BJ (cell line): ENCODE results near the gene ANKRD55. TPM values are rescaled to one million over a fixed set of nuclear protein-coding genes. Genes with fewer than 3 reads are reported as not detected.
"Not testable (repeated sequence)": the region's sequence is repeated elsewhere in the genome, so short reads cannot be mapped to it uniquely, and the experiment has no call there.

Experiments used
- CTCF ChIA-PET: fragments of 350-600 bp; formaldehyde crosslinking; extraction: SDS; loops from one replicate; lab custom pipeline; 2021; ENCODE audit warnings: antibody characterized with exemption, inconsistent platforms; lab: Yijun Ruan, JAX
- POLR2A ChIA-PET: fragments of 300-600 bp; sonication (Branson Sonifier 250); formaldehyde crosslinking; extraction: SDS; loops from one replicate; lab custom pipeline; 2021; ENCODE audit warnings: antibody characterized with exemption; lab: Charles Lee
- DNase-seq: peaks from one replicate; pipeline ENCODE4 v3.0.0-alpha.2; 2011; ENCODE audit warnings: low read depth
- H3K27me3 ChIP-seq: 2 replicates; pipeline ENCODE4 v1.6.0; 2011; ENCODE audit warnings: low read length; ENCODE audit not compliant: control insufficient read depth, insufficient read depth
- H3K36me3 ChIP-seq: 2 replicates; pipeline ENCODE4 v1.5.1; 2011; ENCODE audit warnings: low read length; ENCODE audit not compliant: control insufficient read depth, insufficient read depth
- H3K4me3 ChIP-seq: 2 replicates; pipeline ENCODE4 v1.5.1; 2011; ENCODE audit warnings: low read depth, mild to moderate bottlenecking, control low read depth, low read length
- polyA plus RNA-seq: library from polyadenylated mRNA; depleted of rRNA; stranded (reverse); fragments of >200 nt; gene quantifications from 2 replicates; pipeline ENCODE4 v1.2.3, GENCODE V29; 2011
- TF ChIP-seq, protein P1 (sequence below): IDR thresholded peaks from 2 replicates; pipeline ENCODE4 v1.5.1; 2011; ENCODE audit warnings: low read depth, mild to moderate bottlenecking, control low read depth, inconsistent platforms, low read length, moderate library complexity; ENCODE audit not compliant: insufficient read depth

Gene ANKRD55
- polyA plus RNA-seq, 1 experiment: not detected

DNA sequence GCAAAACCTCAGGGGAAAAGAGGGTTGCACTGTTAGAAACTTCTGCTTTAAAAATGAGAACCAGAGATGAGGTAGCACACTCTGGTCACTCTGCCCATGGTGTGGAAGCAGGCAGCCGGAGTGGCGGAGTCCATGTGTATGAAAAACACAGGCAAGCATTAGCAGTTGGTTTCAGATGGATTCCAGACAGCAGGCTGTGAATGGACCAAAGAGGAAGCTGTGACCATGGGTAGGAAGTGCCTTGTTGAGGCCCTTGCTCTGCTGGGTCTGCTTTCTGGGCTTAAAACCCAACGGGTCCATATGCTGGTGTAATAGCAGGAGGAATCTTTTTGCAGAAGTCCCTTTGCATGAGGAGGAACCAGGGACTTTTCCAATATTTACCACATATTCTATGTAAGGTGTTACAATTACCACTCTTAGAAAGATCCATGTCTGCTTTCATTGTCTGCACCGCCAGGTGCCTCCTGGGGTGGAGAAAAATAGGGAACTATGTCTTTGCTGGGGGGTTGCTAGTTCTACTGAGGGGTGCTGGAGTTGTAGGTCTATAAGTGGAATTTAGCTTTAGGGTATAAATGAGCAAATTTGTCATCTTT lies 77.0 kb downstream of the ANKRD55 start:
- ChIA-PET CTCF (no interaction called here), POLR2A (no interaction called here)

GRCh38 chr5:56154732-56155484 lies 78.2 kb downstream of the ANKRD55 start:
- no peak for DNase-seq
- Histone ChIP-seq H3K4me3 (no peak overlapping the region), H3K36me3 (no peaks in the 10 kb centered on the region), H3K27me3 (no peaks in the 10 kb centered on the region)
- ChIA-PET CTCF (interaction anchor here (0.6 to 1.0 kb wide), 2 partner anchors 10 to 151 kb away, joined by 3 to 4 read pairs; no protein-coding TSS in a partner anchor), POLR2A (no interaction called here)
- TF ChIP-seq, protein P1, sequence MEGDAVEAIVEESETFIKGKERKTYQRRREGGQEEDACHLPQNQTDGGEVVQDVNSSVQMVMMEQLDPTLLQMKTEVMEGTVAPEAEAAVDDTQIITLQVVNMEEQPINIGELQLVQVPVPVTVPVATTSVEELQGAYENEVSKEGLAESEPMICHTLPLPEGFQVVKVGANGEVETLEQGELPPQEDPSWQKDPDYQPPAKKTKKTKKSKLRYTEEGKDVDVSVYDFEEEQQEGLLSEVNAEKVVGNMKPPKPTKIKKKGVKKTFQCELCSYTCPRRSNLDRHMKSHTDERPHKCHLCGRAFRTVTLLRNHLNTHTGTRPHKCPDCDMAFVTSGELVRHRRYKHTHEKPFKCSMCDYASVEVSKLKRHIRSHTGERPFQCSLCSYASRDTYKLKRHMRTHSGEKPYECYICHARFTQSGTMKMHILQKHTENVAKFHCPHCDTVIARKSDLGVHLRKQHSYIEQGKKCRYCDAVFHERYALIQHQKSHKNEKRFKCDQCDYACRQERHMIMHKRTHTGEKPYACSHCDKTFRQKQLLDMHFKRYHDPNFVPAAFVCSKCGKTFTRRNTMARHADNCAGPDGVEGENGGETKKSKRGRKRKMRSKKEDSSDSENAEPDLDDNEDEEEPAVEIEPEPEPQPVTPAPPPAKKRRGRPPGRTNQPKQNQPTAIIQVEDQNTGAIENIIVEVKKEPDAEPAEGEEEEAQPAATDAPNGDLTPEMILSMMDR: no peak

More for the DNA sequence above, 77.0 kb downstream of the ANKRD55 start:
- DNase-seq: no peak
- H3K36me3 ChIP-seq: no peaks in the 10 kb centered on the region
- H3K27me3 ChIP-seq: no peaks in the 10 kb centered on the region
- no peak overlapping the region for H3K4me3 ChIP-seq
- TF ChIP-seq, protein P1: no peak

DNA sequence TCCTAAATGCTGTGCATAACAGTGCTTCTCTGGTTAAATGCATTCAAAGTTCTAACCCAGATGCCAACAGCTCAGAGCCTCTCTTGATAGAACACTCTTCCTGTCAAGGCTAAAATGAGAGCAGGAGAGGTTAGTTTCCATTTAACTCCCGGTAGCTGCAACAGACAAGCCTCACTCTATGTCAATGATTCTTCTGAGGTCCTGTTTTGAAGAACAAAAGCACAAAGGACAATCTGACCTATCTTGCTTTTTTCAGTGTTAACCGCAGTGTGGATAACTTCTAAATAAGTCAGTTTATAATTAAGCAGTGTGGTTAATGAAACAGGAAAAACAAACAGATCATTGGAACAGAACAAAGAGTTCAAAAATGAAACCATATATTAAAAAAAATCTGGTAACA lies 80.7 kb downstream of the ANKRD55 start:
- DNase-seq: no peak
- CTCF ChIA-PET: no interaction called here
- TF ChIP-seq, protein P1: no peak
- no peaks in the 10 kb centered on the region for H3K36me3 ChIP-seq
- H3K27me3 ChIP-seq: no peaks in the 10 kb centered on the region
- POLR2A ChIA-PET: no interaction called here
- H3K4me3 ChIP-seq: no peak overlapping the region

DNA sequence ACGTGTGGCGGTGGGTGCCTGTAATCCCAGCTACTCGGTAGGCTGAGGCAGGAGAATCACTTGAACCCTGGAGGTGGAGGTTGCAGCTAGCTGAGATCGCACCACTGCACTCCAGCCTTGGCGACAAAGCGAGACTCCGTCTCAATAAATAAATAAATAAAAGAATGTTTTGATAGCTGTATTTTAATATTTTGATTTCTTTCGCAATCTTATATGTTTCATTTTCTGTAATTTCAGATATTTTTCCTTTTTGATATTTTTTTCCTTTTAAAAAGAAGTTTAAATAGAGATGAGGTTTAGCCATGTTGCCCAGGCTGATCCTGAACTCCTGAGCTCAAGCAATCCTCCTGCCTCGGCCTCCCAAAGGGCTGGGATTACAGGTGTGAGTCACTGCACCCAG lies 82.4 kb downstream of the ANKRD55 start:
- H3K4me3 ChIP-seq, H3K36me3 ChIP-seq, CTCF ChIA-PET, H3K27me3 ChIP-seq, DNase-seq: not testable (repeated sequence)
- POLR2A ChIA-PET: interaction anchor here (0.6 kb wide), 1 partner anchor 44 kb away, joined by 31 read pairs; no protein-coding TSS in a partner anchor

DNA sequence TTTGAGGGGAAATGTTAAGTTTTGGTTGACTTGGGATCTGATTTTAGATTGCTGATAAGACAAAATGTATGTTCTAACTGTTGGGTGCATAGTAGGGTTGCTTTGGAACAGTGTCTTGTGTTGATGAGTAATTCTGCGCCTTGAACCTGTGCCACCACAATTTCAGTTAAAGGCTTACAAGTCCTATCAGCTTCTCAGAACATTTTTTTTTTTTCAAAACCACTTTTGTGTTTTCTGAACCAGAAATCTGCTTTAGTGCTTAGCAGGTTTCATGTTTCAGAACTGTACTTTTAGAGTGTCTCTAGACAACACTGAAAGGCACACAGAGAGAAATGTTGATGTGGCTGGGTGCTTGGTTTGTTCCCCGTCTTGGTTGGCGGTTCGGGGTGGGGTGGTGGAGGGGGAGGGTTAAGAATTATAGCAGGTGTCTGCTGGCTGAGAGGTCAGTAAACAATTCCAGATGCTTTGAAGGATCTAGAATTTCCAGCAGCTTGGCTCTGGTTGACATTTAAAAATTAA lies 84.6 kb downstream of the ANKRD55 start:
- ChIA-PET CTCF (interaction anchor here (0.6 to 1.5 kb wide), 3 partner anchors 16 to 142 kb away, joined by 3 to 4 read pairs (median 3); no protein-coding TSS in a partner anchor), POLR2A (no interaction called here)
- H3K27me3 ChIP-seq: no peaks in the 10 kb centered on the region
- no peaks in the 10 kb centered on the region for H3K36me3 ChIP-seq
- H3K4me3 ChIP-seq: no peak overlapping the region
- TF ChIP-seq, protein P1: no peak
- DNase-seq: no peak
